SKM-1 treated with dmso at 0.1 percent for 144 hours (cell line): ENCODE results near the gene FILIP1.

ENCODE experiments used
- DNase-seq: peaks from one replicate; lab custom pipeline; 2025; ENCODE audit not compliant: unreplicated experiment; lab: John Stamatoyannopoulos, UW

The FILIP1 gene

GRCh38 chr6:75386050-75386770 lies 107.4 kb downstream of the FILIP1 start:
- no peak for DNase-seq

- no peak for DNase-seq
Measured at GRCh38 chr6:75384116-75384515, 109.5 kb downstream of the FILIP1 start.

GRCh38 chr6:75382634-75382900 lies 111.0 kb downstream of the FILIP1 start:
- DNase-seq: no peak

GRCh38 chr6:75381877-75382633 lies 111.5 kb downstream of the FILIP1 start:
- no peak for DNase-seq

- DNase-seq: no peak
Measured at GRCh38 chr6:75379536-75379935, 114.1 kb downstream of the FILIP1 start.

- no peak for DNase-seq
Measured at GRCh38 chr6:75378101-75378500, 115.5 kb downstream of the FILIP1 start.

GRCh38 chr6:75377386-75377785 lies 116.2 kb downstream of the FILIP1 start:
- DNase-seq: no peak

- DNase-seq: no peak
Measured at GRCh38 chr6:75376347-75377024, 117.1 kb downstream of the FILIP1 start.

GRCh38 chr6:75374961-75375400 lies 118.6 kb downstream of the FILIP1 start:
- DNase-seq: no peak

- no peak for DNase-seq
Measured at GRCh38 chr6:75372884-75373283, 120.7 kb downstream of the FILIP1 start.

- DNase-seq: no peak
Measured at GRCh38 chr6:75370011-75370410, 123.6 kb downstream of the FILIP1 start.

- no peak for DNase-seq
Measured at GRCh38 chr6:75368864-75369402, 124.7 kb downstream of the FILIP1 start.

- no peak for DNase-seq
Measured at GRCh38 chr6:75368151-75368779, 125.3 kb downstream of the FILIP1 start.

GRCh38 chr6:75363304-75363703 lies 130.3 kb downstream of the FILIP1 start:
- DNase-seq: no peak

GRCh38 chr6:75353644-75354043 lies 140.0 kb downstream of the FILIP1 start:
- no peak for DNase-seq

- no peak for DNase-seq
Measured at GRCh38 chr6:75351570-75351969, 142.0 kb downstream of the FILIP1 start.

GRCh38 chr6:75350808-75351207 lies 142.8 kb downstream of the FILIP1 start:
- DNase-seq: no peak

GRCh38 chr6:75350156-75350555 lies 143.4 kb downstream of the FILIP1 start:
- DNase-seq: no peak

- DNase-seq: no peak
Measured at GRCh38 chr6:75349262-75349984, 144.2 kb downstream of the FILIP1 start.

- DNase-seq: no peak
Measured at GRCh38 chr6:75348882-75349261, 144.7 kb downstream of the FILIP1 start.
